Psoas muscle (tissue), 8 donors: ENCODE data around the gene FAM107B. TPM values are rescaled to one million over a fixed set of nuclear protein-coding genes. Genes with fewer than 3 reads are reported as not detected.

Experiments used
- ATAC-seq, 4 donors: fragments of 200-7000 bp; cut with Tn5 transposase; one replicate each; pipeline ENCODE4 v1.9.1; 2020; ENCODE audit warnings: moderate library complexity in 3 of 4, mild to moderate bottlenecking in 2 of 4
- DNase-seq, 2 donors: peaks; one replicate each; pipeline ENCODE4 v3.0.0-alpha.2; 2020
- H3K27ac ChIP-seq: fragments of 200-600 bp; one replicate; pipeline ENCODE4 v1.8.0; 2022
- H3K27me3 ChIP-seq, 3 donors: fragments of 200-600 bp in 1 of 3; one replicate each; pipeline versions ENCODE4 v1.6.1 to v1.8.0; 2013 to 2022; ENCODE audit warnings: low read length in 2 of 3, mild to moderate bottlenecking in 2 of 3, moderate library complexity in 1 of 3; ENCODE audit not compliant: insufficient read depth in 3 of 3
- H3K36me3 ChIP-seq, 2 donors: fragments of 200-600 bp in 1 of 2; one replicate each; pipeline versions ENCODE4 v1.6.1 to v1.8.0; 2013 to 2022; ENCODE audit warnings: low read depth in 1 of 2, mild to moderate bottlenecking in 1 of 2, moderate library complexity in 1 of 2; ENCODE audit not compliant: insufficient read depth in 1 of 2
- H3K4me1 ChIP-seq: fragments of 200-600 bp; one replicate; pipeline ENCODE4 v1.8.0; 2022
- H3K4me3 ChIP-seq: fragments of 200-600 bp; one replicate; pipeline ENCODE4 v1.8.0; 2022; ENCODE audit warnings: mild to moderate bottlenecking
- H3K9me3 ChIP-seq: fragments of 200-600 bp; one replicate; pipeline ENCODE4 v1.8.0; 2022
- WGBS, 3 donors: extraction: QIAGEN DNeasy Blood & Tissue Kit; methylation state at CpG; one replicate each; pipeline versions ENCODE4 v1.1.6 to v1.1.7; 2013; 5-methylcytosine and 5-hydroxymethylcytosine counted together
- intact Hi-C, 2 donors: fragments of 100-400 bp; cut with DNase I; formaldehyde crosslinking; loops; one replicate each; pipeline versions ENCODE4 v1.11.0 to v1.14.2; 2022
- polyA plus RNA-seq, 3 donors: library from polyadenylated mRNA; stranded (reverse); fragments of 200-250 nt; gene quantifications; one replicate each; pipeline ENCODE4 v1.2.3, GENCODE V29; 2013
- total RNA-seq, 4 donors: library from RNA; stranded (reverse); fragmentation: NEBNext Ultra II Directional in 2 of 4; extraction: Animal tissue kit (Norgen Biotek cat#: 25700) in 2 of 4; gene quantifications; one replicate each; pipeline versions ENCODE4 v1.2.1 to v1.2.4, GENCODE V29; 2021 to 2023
- TF ChIP-seq, protein P1 (sequence below): fragments of 200-600 bp; IDR thresholded peaks from one replicate; pipeline ENCODE4 v1.8.0; 2022; ENCODE audit warnings: antibody characterized with exemption
- donor health status: healthy with polysubstance abuse.
- donor health status: DM: no; HTN: no; CAD: no; lungs with moderate emphysema.
- donor health status: Bipolar disorder and iron deficiency.
- donor health status: healthy.
- donor health status: DM: yes; HTN: yes; CAD: no.
- donor health status: DM: no; HTN: no; CAD: no.
- donor health status: DM: no; HTN: no; CAD: no.
- donor health status: DM: yes; HTN: yes; CAD: no.

The FAM107B gene
- total and polyA plus RNA-seq, 7 donors: 1.0 to 3.1 (median 1.8) TPM

DNA sequence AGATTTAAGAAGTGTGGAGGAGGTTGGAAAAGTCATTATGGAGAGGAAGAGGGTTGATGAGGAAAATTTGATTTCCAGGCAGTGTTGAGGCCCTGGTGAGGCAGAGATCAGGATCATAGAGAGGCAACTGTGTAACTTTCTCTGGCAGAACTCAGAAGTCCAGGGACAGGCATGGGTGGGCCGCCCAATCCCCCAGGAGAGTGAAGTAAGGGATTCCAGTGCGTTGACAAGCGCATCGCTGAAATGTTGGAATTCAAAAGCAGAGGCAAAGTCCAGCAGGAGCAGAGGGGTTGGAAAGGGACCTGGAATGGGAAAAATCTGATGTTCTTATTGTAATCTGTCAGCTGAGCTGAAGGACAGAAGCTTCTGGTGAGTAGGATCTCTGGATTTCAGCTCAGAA is 207.3 kb downstream of the FAM107B start:
- H3K36me3 ChIP-seq: no peaks in the 10 kb centered on the region
- H3K9me3 ChIP-seq: no peaks in the 10 kb centered on the region
- H3K27me3 ChIP-seq: peaks cover 0 to 2% (median 0%) of the 10 kb centered on the region in 3 donors
- DNase-seq (peak in 1 of 2 donors; percentile 37), ATAC-seq (peak in 1 of 4 donors; percentile 27)
- H3K4me3 ChIP-seq: no peak overlapping the region
- WGBS, 3 donors: 85 to 91% (median 87%) methylated on average over 4 of the region's 4 CpGs
- H3K4me1 ChIP-seq: no peaks in the 10 kb centered on the region
- intact Hi-C loops: no loop called here
- TF ChIP-seq, protein P1, sequence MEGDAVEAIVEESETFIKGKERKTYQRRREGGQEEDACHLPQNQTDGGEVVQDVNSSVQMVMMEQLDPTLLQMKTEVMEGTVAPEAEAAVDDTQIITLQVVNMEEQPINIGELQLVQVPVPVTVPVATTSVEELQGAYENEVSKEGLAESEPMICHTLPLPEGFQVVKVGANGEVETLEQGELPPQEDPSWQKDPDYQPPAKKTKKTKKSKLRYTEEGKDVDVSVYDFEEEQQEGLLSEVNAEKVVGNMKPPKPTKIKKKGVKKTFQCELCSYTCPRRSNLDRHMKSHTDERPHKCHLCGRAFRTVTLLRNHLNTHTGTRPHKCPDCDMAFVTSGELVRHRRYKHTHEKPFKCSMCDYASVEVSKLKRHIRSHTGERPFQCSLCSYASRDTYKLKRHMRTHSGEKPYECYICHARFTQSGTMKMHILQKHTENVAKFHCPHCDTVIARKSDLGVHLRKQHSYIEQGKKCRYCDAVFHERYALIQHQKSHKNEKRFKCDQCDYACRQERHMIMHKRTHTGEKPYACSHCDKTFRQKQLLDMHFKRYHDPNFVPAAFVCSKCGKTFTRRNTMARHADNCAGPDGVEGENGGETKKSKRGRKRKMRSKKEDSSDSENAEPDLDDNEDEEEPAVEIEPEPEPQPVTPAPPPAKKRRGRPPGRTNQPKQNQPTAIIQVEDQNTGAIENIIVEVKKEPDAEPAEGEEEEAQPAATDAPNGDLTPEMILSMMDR: no peak
- H3K27ac ChIP-seq: no peak overlapping the region

DNA sequence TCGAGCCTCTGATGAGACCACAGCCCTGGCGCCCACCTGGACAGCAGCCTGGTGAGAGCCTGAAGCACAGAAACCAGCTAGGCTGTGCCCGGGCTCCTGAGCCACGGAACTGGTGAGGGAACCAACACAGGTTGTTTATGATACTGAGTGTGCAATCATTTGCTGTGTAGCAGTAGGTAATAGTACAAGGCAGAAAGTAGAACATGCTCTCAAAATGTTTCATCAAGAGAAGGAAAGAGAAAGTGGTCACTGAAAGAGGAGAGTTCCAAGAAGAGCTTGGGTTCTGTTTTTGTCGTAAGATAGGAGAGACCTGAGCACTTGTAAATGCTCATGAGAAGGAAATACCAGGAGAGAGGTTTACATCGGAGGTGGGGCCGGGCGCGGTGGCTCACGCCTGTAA is 208.2 kb downstream of the FAM107B start:
- DNase-seq (no peak), ATAC-seq (no peak)
- 93 to 97% (median 96%) methylated on average over 10 of the region's 10 CpGs for WGBS, 3 donors
- Histone ChIP-seq H3K27me3 (peaks cover 0 to 2% (median 0%) of the 10 kb centered on the region in 3 donors), H3K4me3 (no peak overlapping the region), H3K36me3 (no peaks in the 10 kb centered on the region), H3K27ac (no peak overlapping the region), H3K4me1 (no peaks in the 10 kb centered on the region), H3K9me3 (no peaks in the 10 kb centered on the region)
- TF ChIP-seq, protein P1: no peak
- intact Hi-C loops: no loop called here

DNA sequence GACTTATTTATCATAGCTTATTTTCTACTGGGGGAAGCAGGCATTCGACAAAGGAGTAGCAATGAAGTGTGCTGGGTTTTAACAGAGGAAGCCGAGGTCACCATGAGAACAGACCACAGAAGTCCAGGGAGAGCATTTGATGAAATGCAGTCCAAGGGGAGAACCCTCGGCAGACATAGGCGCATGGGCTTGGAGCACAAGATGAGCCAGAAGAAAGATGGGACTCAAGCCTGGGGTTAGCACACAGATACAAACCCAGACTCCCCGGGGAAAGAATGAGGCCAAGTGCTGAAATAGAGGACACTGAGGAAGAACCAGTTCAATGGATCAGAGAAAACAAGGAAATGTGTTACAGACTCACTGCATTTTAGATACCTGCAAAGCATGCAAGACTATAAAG is 209.5 kb downstream of the FAM107B start:
- intact Hi-C loops: no loop called here
- Histone ChIP-seq H3K4me1 (no peaks in the 10 kb centered on the region), H3K27me3 (peaks cover 0 to 2% (median 0%) of the 10 kb centered on the region in 3 donors), H3K4me3 (no peak overlapping the region), H3K36me3 (no peaks in the 10 kb centered on the region), H3K9me3 (no peaks in the 10 kb centered on the region), H3K27ac (no peak overlapping the region)
- TF ChIP-seq, protein P1: no peak
- DNase-seq (peak; percentile 39 to 76), ATAC-seq (peak in 2 of 4 donors; percentile 38 to 69)
- 67 to 81% (median 70%) methylated on average over 5 of the region's 5 CpGs for WGBS, 3 donors

DNA sequence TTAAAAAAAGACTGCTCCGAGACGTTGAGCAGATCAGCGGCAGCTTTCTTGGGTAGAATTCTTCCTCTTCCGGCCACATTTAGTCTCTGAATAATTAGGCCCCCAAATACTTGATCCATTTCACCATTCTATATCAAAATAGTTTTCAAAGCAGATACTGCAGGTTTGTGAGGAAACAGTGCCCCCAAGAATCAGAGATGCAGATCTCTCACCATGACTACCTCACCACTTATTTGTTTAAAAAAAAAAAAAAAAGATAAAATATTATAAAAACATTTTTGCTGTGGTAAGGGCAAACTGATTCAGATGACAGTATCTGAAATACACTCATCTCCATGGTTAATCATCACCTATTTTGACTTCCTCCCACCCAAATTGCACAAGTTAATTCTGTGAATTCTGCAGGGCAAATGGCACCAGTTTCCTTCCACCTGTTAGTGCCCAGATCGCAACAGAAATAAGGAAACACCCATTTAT is 210.4 kb downstream of the FAM107B start:
- TF ChIP-seq, protein P1: no peak
- H3K27me3 ChIP-seq: peaks cover 0 to 2% (median 0%) of the 10 kb centered on the region in 3 donors
- 76 to 82% (median 77%) methylated on average over 5 of the region's 5 CpGs for WGBS, 3 donors
- H3K36me3 ChIP-seq: no peaks in the 10 kb centered on the region
- DNase-seq (no peak), ATAC-seq (no peak)
- intact Hi-C loops: no loop called here
- H3K4me3 ChIP-seq: no peak overlapping the region
- no peaks in the 10 kb centered on the region for H3K9me3 ChIP-seq
- no peak overlapping the region for H3K27ac ChIP-seq
- no peaks in the 10 kb centered on the region for H3K4me1 ChIP-seq

DNA sequence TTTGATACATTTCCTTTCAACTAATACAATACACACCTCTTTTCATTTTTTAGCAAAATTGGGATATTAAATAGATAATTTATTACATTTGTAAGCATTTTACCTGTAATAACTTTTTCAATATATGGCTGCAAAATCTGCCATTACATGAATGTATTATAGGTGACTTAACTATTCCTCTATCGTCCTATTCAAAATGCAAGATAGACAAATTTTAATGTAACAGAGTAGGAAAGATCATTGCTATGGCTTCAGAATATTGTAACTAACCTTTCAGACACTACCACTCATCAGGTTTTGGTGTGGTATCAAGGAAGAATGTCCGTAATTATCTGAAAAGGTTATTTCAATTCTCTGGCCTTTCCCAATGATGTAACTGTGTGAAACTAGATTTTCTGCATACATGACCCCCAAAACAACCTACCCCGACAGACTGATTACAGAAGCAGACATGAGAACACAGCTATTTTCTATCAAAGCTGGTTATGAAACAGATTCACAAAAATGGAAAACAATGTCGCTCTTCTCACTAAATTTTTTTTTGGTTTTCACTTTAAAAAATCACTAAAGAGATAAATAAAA is 211.2 kb downstream of the FAM107B start:
- ATAC-seq (no peak), DNase-seq (no peak)
- H3K27me3 ChIP-seq: peaks cover 0 to 2% (median 0%) of the 10 kb centered on the region in 3 donors
- intact Hi-C loops: no loop called here
- TF ChIP-seq, protein P1: no peak
- no peaks in the 10 kb centered on the region for H3K9me3 ChIP-seq
- WGBS, 3 donors: 80 to 89% (median 87%) methylated on average over 4 of the region's 4 CpGs
- H3K4me1 ChIP-seq: no peaks in the 10 kb centered on the region
- H3K4me3 ChIP-seq: no peak overlapping the region
- H3K36me3 ChIP-seq: no peaks in the 10 kb centered on the region
- H3K27ac ChIP-seq: no peak overlapping the region
